Mesenchymal stem cell (in vitro differentiated cells and primary cell): ENCODE measurements around the gene NPPC.
"Not testable (repeated sequence)": the region's sequence is repeated elsewhere in the genome, so short reads cannot be mapped to it uniquely, and the experiment has no call there.

Source experiments
- DNase-seq: peaks from one replicate; pipeline ENCODE4 v3.0.0-alpha.2; 2013
- H2AFZ ChIP-seq: one replicate; pipeline ENCODE4 v1.6.1; 2013; ENCODE audit warnings: low read depth, mild to moderate bottlenecking, control low read depth, inconsistent platforms, low read length, moderate library complexity
- H2AK5ac ChIP-seq: 2 replicates; pipeline ENCODE4 v1.6.1; 2013; ENCODE audit warnings: low read length, moderate library complexity, mild to moderate bottlenecking, inconsistent platforms; ENCODE audit not compliant: severe bottlenecking
- H2BK120ac ChIP-seq: one replicate; pipeline ENCODE4 v1.6.1; 2013; ENCODE audit warnings: low read depth, mild to moderate bottlenecking, inconsistent platforms, low read length, moderate library complexity
- H2BK12ac ChIP-seq, 2 experiments: one replicate each; pipeline ENCODE4 v1.6.1; 2013; ENCODE audit warnings: inconsistent platforms in 2 of 2, low read length in 2 of 2, mild to moderate bottlenecking in 2 of 2, moderate library complexity in 2 of 2, control low read depth in 1 of 2
- H2BK15ac ChIP-seq: one replicate; pipeline ENCODE4 v1.6.1; 2013; ENCODE audit warnings: mild to moderate bottlenecking, low read depth, inconsistent platforms; ENCODE audit not compliant: poor library complexity, severe bottlenecking
- H2BK5ac ChIP-seq: 2 replicates; pipeline ENCODE4 v1.6.1; 2013; ENCODE audit warnings: low read depth, mild to moderate bottlenecking, low read length, control low read depth, inconsistent platforms; ENCODE audit not compliant: poor library complexity, severe bottlenecking
- H3K14ac ChIP-seq, 2 experiments: one replicate each; pipeline ENCODE4 v1.6.1; 2013; ENCODE audit warnings: inconsistent platforms in 2 of 2, low read length in 2 of 2, control low read depth in 1 of 2, mild to moderate bottlenecking in 1 of 2, moderate library complexity in 1 of 2
- H3K18ac ChIP-seq, 2 experiments: one replicate each; pipeline ENCODE4 v1.6.1; 2013; ENCODE audit warnings: inconsistent platforms in 2 of 2, low read length in 2 of 2, control low read depth in 1 of 2, low read depth in 1 of 2, mild to moderate bottlenecking in 1 of 2
- H3K23ac ChIP-seq, 2 experiments: one replicate each; pipeline ENCODE4 v1.6.1; 2013; ENCODE audit warnings: inconsistent platforms in 2 of 2, low read length in 2 of 2, mild to moderate bottlenecking in 2 of 2, moderate library complexity in 2 of 2, control low read depth in 1 of 2
- H3K27ac ChIP-seq: 2 replicates; pipeline ENCODE4 v1.5.1; 2013; ENCODE audit warnings: mild to moderate bottlenecking, moderate library complexity, low read length, control low read depth, inconsistent platforms; ENCODE audit not compliant: poor library complexity, severe bottlenecking
- H3K27me3 ChIP-seq, 2 experiments: 2 replicates each; pipeline versions ENCODE4 v1.6.1 to v1.7.0; 2013; ENCODE audit warnings: low read length in 2 of 2, mild to moderate bottlenecking in 2 of 2, moderate library complexity in 2 of 2, control low read depth in 1 of 2, inconsistent platforms in 1 of 2; ENCODE audit not compliant: control insufficient read depth in 1 of 2, insufficient read depth in 1 of 2
- H3K36me3 ChIP-seq, 2 experiments: 2 replicates each; pipeline versions ENCODE4 v1.6.1 to v1.7.0; 2013; ENCODE audit warnings: low read length in 2 of 2, control low read depth in 1 of 2, inconsistent platforms in 1 of 2, low read depth in 1 of 2, mild to moderate bottlenecking in 1 of 2; ENCODE audit not compliant: insufficient read depth in 2 of 2, control insufficient read depth in 1 of 2
- H3K4ac ChIP-seq, 2 experiments: one replicate each; pipeline ENCODE4 v1.6.1; 2013; ENCODE audit warnings: inconsistent platforms in 2 of 2, low read length in 2 of 2, mild to moderate bottlenecking in 2 of 2, moderate library complexity in 2 of 2, control low read depth in 1 of 2, low read depth in 1 of 2
- H3K4me1 ChIP-seq: 2 replicates; pipeline ENCODE4 v1.6.1; 2013; ENCODE audit warnings: low read depth, low read length, control low read depth; ENCODE audit not compliant: control insufficient read depth, insufficient read depth
- H3K4me2 ChIP-seq: 2 replicates; pipeline ENCODE4 v1.6.1; 2013; ENCODE audit warnings: low read length, mild to moderate bottlenecking, inconsistent platforms; ENCODE audit not compliant: poor library complexity, severe bottlenecking
- H3K4me3 ChIP-seq, 2 experiments: 2 replicates each; pipeline versions ENCODE4 v1.5.1 to v1.7.0; 2013; ENCODE audit warnings: low read length in 2 of 2, mild to moderate bottlenecking in 2 of 2, control low read depth in 1 of 2, low read depth in 1 of 2; ENCODE audit not compliant: insufficient read depth in 1 of 2
- H3K79me1 ChIP-seq: replicated peaks from 2 replicates; pipeline ENCODE4 v1.6.1; 2013; ENCODE audit warnings: mild to moderate bottlenecking, control low read depth, low read length, inconsistent platforms; ENCODE audit not compliant: poor library complexity, severe bottlenecking
- H3K9ac ChIP-seq: 2 replicates; pipeline ENCODE4 v1.7.0; 2013; ENCODE audit warnings: mild to moderate bottlenecking, low read length, moderate library complexity
- H3K9me3 ChIP-seq: 2 replicates; pipeline ENCODE4 v1.7.0; 2013; ENCODE audit warnings: mild to moderate bottlenecking, low read length; ENCODE audit not compliant: control insufficient read depth
- H4K8ac ChIP-seq: one replicate; pipeline ENCODE4 v1.6.1; 2013; ENCODE audit warnings: inconsistent platforms, mild to moderate bottlenecking, low read length, moderate library complexity
- H4K91ac ChIP-seq: one replicate; pipeline ENCODE4 v1.6.1; 2013; ENCODE audit warnings: mild to moderate bottlenecking, low read length, inconsistent platforms
- WGBS: methylation state at CpG from one replicate; pipeline ENCODE4 v1.1.7; 2013; ENCODE audit warnings: mixed read lengths; 5-methylcytosine and 5-hydroxymethylcytosine counted together

The NPPC gene

DNA sequence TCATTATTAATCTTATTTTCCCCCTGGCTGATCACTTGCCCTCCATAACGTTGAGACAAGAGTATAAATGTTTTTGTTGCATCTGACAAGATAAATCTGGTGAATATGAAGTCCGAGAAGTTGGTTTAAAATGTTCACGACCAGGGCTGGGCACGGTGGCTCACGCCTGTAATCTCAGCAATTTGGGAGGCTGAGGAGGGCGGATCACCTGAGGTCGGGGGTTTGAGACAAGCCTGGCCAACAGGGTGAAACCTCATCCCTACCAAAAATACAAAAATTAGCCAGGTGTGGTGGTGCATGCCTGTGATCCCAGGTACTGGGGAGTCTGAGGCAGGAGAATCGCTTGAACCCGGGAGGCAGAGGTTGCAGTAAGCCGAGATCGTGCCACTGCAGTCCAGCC is 20.9 kb upstream of the NPPC start:
- H2BK12ac ChIP-seq, H3K14ac ChIP-seq, H3K4me1 ChIP-seq, H4K8ac ChIP-seq, H4K91ac ChIP-seq, H2BK120ac ChIP-seq, H2BK5ac ChIP-seq, H2AK5ac ChIP-seq, H3K36me3 ChIP-seq, H3K4me3 ChIP-seq, DNase-seq, H3K18ac ChIP-seq, H3K9ac ChIP-seq, H2AFZ ChIP-seq, H3K4me2 ChIP-seq, H3K27ac ChIP-seq, H3K79me1 ChIP-seq, H2BK15ac ChIP-seq, H3K4ac ChIP-seq, H3K9me3 ChIP-seq, H3K23ac ChIP-seq: not testable (repeated sequence)
- H3K27me3 ChIP-seq = peaks cover 6 to 19% of the 10 kb centered on the region in 2 experiments
- 82% methylated on average over 11 of the region's 11 CpGs for WGBS

DNA sequence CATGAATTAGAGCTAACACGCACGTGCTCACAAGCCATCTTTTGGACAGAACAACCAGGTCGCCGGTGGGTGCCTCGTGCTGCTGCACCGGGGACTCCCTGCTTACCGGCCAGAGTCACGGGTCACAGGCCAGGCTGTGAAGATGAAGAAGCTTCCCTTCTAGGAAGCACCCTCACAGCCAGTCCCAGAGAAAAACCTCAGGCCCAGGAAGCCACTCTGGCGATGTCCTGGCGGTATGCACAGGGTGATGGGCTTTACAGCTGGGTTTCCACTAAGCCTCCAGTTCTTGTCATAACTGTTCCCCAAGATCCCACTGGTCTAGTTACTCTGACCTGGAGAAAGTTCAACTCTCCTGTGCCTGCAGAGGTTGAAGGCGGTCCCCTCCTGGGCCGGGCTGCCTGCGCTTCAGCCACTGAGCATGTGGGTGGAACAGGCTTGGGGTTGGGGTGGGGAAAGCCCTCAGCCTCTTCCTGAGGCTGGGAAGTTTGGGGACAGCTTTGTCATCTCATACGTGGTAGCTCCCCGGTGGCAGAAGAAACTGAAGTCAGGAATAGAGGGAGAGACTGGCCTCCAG is 20.1 kb upstream of the NPPC start:
- no peaks in the 10 kb centered on the region for H3K79me1 ChIP-seq
- no peak overlapping the region for H3K23ac ChIP-seq
- H3K4me3 ChIP-seq = peak overlapping the region in 1 of 2 experiments; percentile 3
- no peak overlapping the region for H3K9ac ChIP-seq
- no peak overlapping the region for H3K14ac ChIP-seq
- no peak overlapping the region for H4K8ac ChIP-seq
- 92% methylated on average over 15 of the region's 15 CpGs for WGBS
- H4K91ac ChIP-seq = no peak overlapping the region
- peaks cover 13 to 27% of the 10 kb centered on the region in 2 experiments for H3K27me3 ChIP-seq
- no peak overlapping the region for H2AFZ ChIP-seq
- H2AK5ac ChIP-seq = no peak overlapping the region
- no peak for DNase-seq
- no peak overlapping the region for H2BK5ac ChIP-seq
- no peak overlapping the region for H2BK12ac ChIP-seq
- no peak overlapping the region for H2BK120ac ChIP-seq
- no peak overlapping the region for H3K18ac ChIP-seq
- H2BK15ac ChIP-seq = no peak overlapping the region
- H3K36me3 ChIP-seq = no peaks in the 10 kb centered on the region
- no peak overlapping the region for H3K4me2 ChIP-seq
- no peaks in the 10 kb centered on the region for H3K4me1 ChIP-seq
- no peak overlapping the region for H3K4ac ChIP-seq
- H3K27ac ChIP-seq = no peak overlapping the region
- H3K9me3 ChIP-seq = no peaks in the 10 kb centered on the region

GRCh38 chr2:231942180-231942579 is 16.0 kb upstream of the NPPC start:
- 93% methylated on average over 2 of the region's 6 CpGs for WGBS
- H3K36me3 ChIP-seq = no peaks in the 10 kb centered on the region
- H4K91ac ChIP-seq = no peak overlapping the region
- peaks cover 14 to 28% of the 10 kb centered on the region in 2 experiments for H3K27me3 ChIP-seq
- H3K9ac ChIP-seq = no peak overlapping the region
- DNase-seq = no peak
- H2BK5ac ChIP-seq = no peak overlapping the region
- H2BK12ac ChIP-seq = no peak overlapping the region
- H2AK5ac ChIP-seq = no peak overlapping the region
- H3K23ac ChIP-seq = no peak overlapping the region
- H3K4ac ChIP-seq = no peak overlapping the region
- no peaks in the 10 kb centered on the region for H3K9me3 ChIP-seq
- no peak overlapping the region for H3K14ac ChIP-seq
- no peak overlapping the region for H3K4me3 ChIP-seq
- no peak overlapping the region for H2BK15ac ChIP-seq
- no peak overlapping the region for H3K18ac ChIP-seq
- H2BK120ac ChIP-seq = no peak overlapping the region
- H3K4me2 ChIP-seq = no peak overlapping the region
- no peak overlapping the region for H4K8ac ChIP-seq
- H3K27ac ChIP-seq = no peak overlapping the region
- H3K79me1 ChIP-seq = no peaks in the 10 kb centered on the region
- no peak overlapping the region for H2AFZ ChIP-seq
- no peaks in the 10 kb centered on the region for H3K4me1 ChIP-seq

DNA sequence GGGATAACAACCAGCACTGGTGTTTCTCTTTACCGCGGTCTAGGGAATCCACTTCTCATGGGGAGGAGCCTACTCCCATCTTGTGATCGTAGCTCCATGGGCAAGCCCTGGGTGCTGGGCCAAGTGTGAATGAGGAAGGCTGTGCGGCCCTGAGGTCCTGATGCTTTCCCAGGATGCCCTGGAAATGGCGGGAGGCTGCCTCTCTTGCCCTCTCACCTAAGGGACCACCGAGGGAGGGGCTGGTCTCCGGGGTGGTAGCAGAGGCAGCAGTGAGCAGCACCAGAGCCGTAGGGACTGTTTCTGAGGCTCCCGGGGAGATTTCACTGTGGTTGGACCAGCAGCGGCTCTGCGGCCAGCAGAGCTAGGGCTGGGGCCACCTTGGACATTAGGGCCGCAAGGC is 15.5 kb upstream of the NPPC start:
- Histone ChIP-seq H2AK5ac (no peak overlapping the region), H2BK120ac (no peak overlapping the region), H3K27ac (no peak overlapping the region)

More for the DNA sequence above, 15.5 kb upstream of the NPPC start:
- Histone ChIP-seq H3K9ac (no peak overlapping the region), H3K36me3 (no peaks in the 10 kb centered on the region), H4K91ac (no peak overlapping the region), H4K8ac (no peak overlapping the region), H3K4me3 (no peak overlapping the region), H3K27me3 (peaks cover 14 to 25% of the 10 kb centered on the region in 2 experiments), H3K14ac (no peak overlapping the region), H3K18ac (no peak overlapping the region), H2BK12ac (no peak overlapping the region), H3K4me2 (no peak overlapping the region), H2BK5ac (no peak overlapping the region), H2AFZ (no peak overlapping the region), H2BK15ac (no peak overlapping the region), H3K9me3 (no peaks in the 10 kb centered on the region), H3K79me1 (no peaks in the 10 kb centered on the region), H3K4ac (no peak overlapping the region), H3K23ac (no peak overlapping the region), H3K4me1 (no peaks in the 10 kb centered on the region)
- no peak for DNase-seq
- WGBS = 77% methylated on average over 12 of the region's 12 CpGs
